Vagina (tissue), 2 donors: ENCODE results near the gene NRAP. TPM values are rescaled to one million over a fixed set of nuclear protein-coding genes. Genes with fewer than 3 reads are reported as not detected.

Source experiments
- DNase-seq, 2 donors: peaks; one replicate each; pipeline ENCODE4 v3.0.0-alpha.2; 2017; ENCODE audit errors: extremely low spot score in 2 of 2
- H3K27ac ChIP-seq: fragments of 200-600 bp; sonication (generic); one replicate; pipeline ENCODE4 v1.5.1; 2019
- H3K27me3 ChIP-seq: fragments of 200-600 bp; sonication (generic); one replicate; pipeline ENCODE4 v1.5.1; 2019
- H3K36me3 ChIP-seq, 2 donors: fragments of 200-600 bp; sonication (generic); one replicate each; pipeline ENCODE4 v1.5.1; 2017 to 2019
- H3K4me1 ChIP-seq: fragments of 200-600 bp; sonication (generic); one replicate; pipeline ENCODE4 v1.5.1; 2019
- H3K4me3 ChIP-seq, 2 donors: fragments of 200-600 bp; sonication (generic); 1 replicate in 1 of 2; 2 replicates in 1 of 2; pipeline ENCODE4 v1.5.1; 2016 to 2019
- H3K9me3 ChIP-seq: fragments of 200-600 bp; sonication (generic); one replicate; pipeline ENCODE4 v1.5.1; 2019
- CTCF ChIP-seq, 3 experiments: fragments of 450-650 bp in 2 of 3; fragments of 200-600 bp in 1 of 3; sonication (generic) in 1 of 3; IDR thresholded peaks; one replicate each; pipeline ENCODE4 v1.5.1; 2017 to 2019; ENCODE audit warnings: antibody characterized with exemption in 3 of 3, mild to moderate bottlenecking in 2 of 3, moderate library complexity in 2 of 3
- POLR2A ChIP-seq, 2 donors: fragments of 450-650 bp; IDR thresholded peaks; one replicate each; pipeline ENCODE4 v1.6.1; 2017; ENCODE audit warnings: antibody characterized with exemption in 2 of 2, mild to moderate bottlenecking in 2 of 2, moderate library complexity in 2 of 2
- POLR2AphosphoS5 ChIP-seq, 2 donors: sonication (generic); formaldehyde crosslinking; IDR thresholded peaks; one replicate each; pipeline ENCODE4 v1.9.0; 2017; ENCODE audit warnings: antibody characterized with exemption in 2 of 2, mild to moderate bottlenecking in 2 of 2, low read depth in 1 of 2; ENCODE audit not compliant: insufficient read depth in 1 of 2
- intact Hi-C: fragments of 100-400 bp; cut with DNase I; formaldehyde crosslinking; loops from one replicate; pipeline ENCODE4 v1.15.1; 2023
- total RNA-seq: library from RNA; depleted of rRNA; stranded (reverse); fragments of >200 nt; gene quantifications from one replicate; pipeline ENCODE4 v1.2.3, GENCODE V29; 2016

Gene NRAP
- total RNA-seq, 1 donor from 2014 or later: not detected

- Histone ChIP-seq H3K27me3 (no peaks in the 10 kb centered on the region), H3K4me1 (peaks cover 6% of the 10 kb centered on the region), H3K27ac (no peak overlapping the region), H3K4me3 (no peak overlapping the region), H3K9me3 (no peaks in the 10 kb centered on the region), H3K36me3 (no peaks in the 10 kb centered on the region)
- intact Hi-C loops: no loop called here
- TF ChIP-seq POLR2A (IDR thresholded peaks at IDR 0.05) (no peak), CTCF (IDR thresholded peaks at IDR 0.05) (no peak), POLR2AphosphoS5 (IDR thresholded peaks at IDR 0.05; ENCODE audit: insufficient read depth in 1 of 2, low read depth in 1 of 2) (no peak)
- DNase-seq: no peak
Measured at GRCh38 chr10:113550365-113550764, 113.5 kb downstream of the NRAP start.

- H3K9me3 ChIP-seq: no peaks in the 10 kb centered on the region
- no peak overlapping the region for H3K27ac ChIP-seq
- TF ChIP-seq CTCF (IDR thresholded peaks at IDR 0.05) (no peak), POLR2AphosphoS5 (IDR thresholded peaks at IDR 0.05; ENCODE audit: insufficient read depth in 1 of 2, low read depth in 1 of 2) (no peak), POLR2A (IDR thresholded peaks at IDR 0.05) (no peak)
- H3K4me1 ChIP-seq: peaks cover 6% of the 10 kb centered on the region
- intact Hi-C loops: no loop called here
- no peak for DNase-seq
- H3K4me3 ChIP-seq: no peak overlapping the region
- no peaks in the 10 kb centered on the region for H3K36me3 ChIP-seq
- no peaks in the 10 kb centered on the region for H3K27me3 ChIP-seq
Measured at GRCh38 chr10:113549856-113550255, 114.0 kb downstream of the NRAP start.

- H3K36me3 ChIP-seq: no peaks in the 10 kb centered on the region
- DNase-seq: no peak
- no peaks in the 10 kb centered on the region for H3K27me3 ChIP-seq
- TF ChIP-seq POLR2AphosphoS5 (IDR thresholded peaks at IDR 0.05; ENCODE audit: insufficient read depth in 1 of 2, low read depth in 1 of 2): no peak
- TF ChIP-seq CTCF (IDR thresholded peaks at IDR 0.05): no peak
- intact Hi-C loops: no loop called here
- no peaks in the 10 kb centered on the region for H3K9me3 ChIP-seq
- H3K4me3 ChIP-seq: no peak overlapping the region
- no peak overlapping the region for H3K27ac ChIP-seq
- peaks cover 6% of the 10 kb centered on the region for H3K4me1 ChIP-seq
Measured at GRCh38 chr10:113547426-113547825, 116.4 kb downstream of the NRAP start.

GRCh38 chr10:113544392-113544791 lies 119.4 kb downstream of the NRAP start:
- H3K9me3 ChIP-seq: no peaks in the 10 kb centered on the region
- DNase-seq: no peak
- TF ChIP-seq POLR2AphosphoS5 (IDR thresholded peaks at IDR 0.05; ENCODE audit: insufficient read depth in 1 of 2, low read depth in 1 of 2): no peak
- no peak for TF ChIP-seq POLR2A (IDR thresholded peaks at IDR 0.05)
- no peak for TF ChIP-seq CTCF (IDR thresholded peaks at IDR 0.05)
- H3K4me3 ChIP-seq: no peak overlapping the region
- H3K27ac ChIP-seq: no peak overlapping the region
- intact Hi-C loops: no loop called here
- no peaks in the 10 kb centered on the region for H3K36me3 ChIP-seq
- H3K4me1 ChIP-seq: no peaks in the 10 kb centered on the region
- H3K27me3 ChIP-seq: no peaks in the 10 kb centered on the region

- Histone ChIP-seq H3K9me3 (no peaks in the 10 kb centered on the region), H3K4me3 (no peak overlapping the region), H3K4me1 (no peaks in the 10 kb centered on the region), H3K27ac (no peak overlapping the region), H3K36me3 (no peaks in the 10 kb centered on the region), H3K27me3 (no peaks in the 10 kb centered on the region)
- TF ChIP-seq POLR2AphosphoS5 (IDR thresholded peaks at IDR 0.05; ENCODE audit: insufficient read depth in 1 of 2, low read depth in 1 of 2): no peak
- intact Hi-C loops: no loop called here
- DNase-seq: no peak
Measured at GRCh38 chr10:113543107-113543955, 120.5 kb downstream of the NRAP start.
